G401 (cell line): ENCODE results near the gene ZNF581. TPM values are rescaled to one million over a fixed set of nuclear protein-coding genes. Genes with fewer than 3 reads are reported as not detected.

Experiments
- DNase-seq: peaks from one replicate; pipeline ENCODE4 v3.0.0-alpha.2; 2015; ENCODE audit warnings: low spot score
- in situ Hi-C: cut with HindIII; loops from 2 replicates; pipeline ENCODE4 v1.10.0; 2016; ENCODE audit warnings: low sequenced_read_pairs, mixed read lengths
- total RNA-seq: library from RNA; depleted of rRNA; stranded (reverse); fragments of >200 nt; shearing (Covaris generic); gene quantifications from 2 replicates; pipeline ENCODE4 v1.2.3, GENCODE V29; 2014

ZNF581 gene
- total RNA-seq, 1 experiment from 2014 or later, result 31.0 TPM

DNA sequence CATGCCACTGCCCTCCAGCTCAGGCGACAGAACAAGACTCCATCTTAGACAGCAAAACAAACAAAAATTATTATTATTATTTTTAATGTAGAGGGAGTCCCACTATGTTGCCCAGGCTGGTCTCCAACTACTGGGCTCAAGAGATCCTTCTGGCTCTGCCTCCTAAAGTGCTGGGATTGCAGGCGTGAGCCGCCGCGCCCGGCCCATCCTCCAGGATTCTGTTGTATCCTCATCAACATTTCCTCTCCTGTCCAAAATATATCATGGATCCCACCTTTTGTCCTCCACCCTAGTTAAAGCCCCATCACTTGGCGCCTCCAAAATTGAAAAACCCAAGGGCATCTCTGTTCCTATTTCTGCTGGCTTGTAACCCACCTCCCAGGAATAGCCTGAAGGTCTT lies 20.3 kb upstream of the ZNF581 start:
- in situ Hi-C loops, result loop anchor here (5.0 kb wide), 1 partner anchor 111 kb away; no protein-coding TSS in a partner anchor

DNA sequence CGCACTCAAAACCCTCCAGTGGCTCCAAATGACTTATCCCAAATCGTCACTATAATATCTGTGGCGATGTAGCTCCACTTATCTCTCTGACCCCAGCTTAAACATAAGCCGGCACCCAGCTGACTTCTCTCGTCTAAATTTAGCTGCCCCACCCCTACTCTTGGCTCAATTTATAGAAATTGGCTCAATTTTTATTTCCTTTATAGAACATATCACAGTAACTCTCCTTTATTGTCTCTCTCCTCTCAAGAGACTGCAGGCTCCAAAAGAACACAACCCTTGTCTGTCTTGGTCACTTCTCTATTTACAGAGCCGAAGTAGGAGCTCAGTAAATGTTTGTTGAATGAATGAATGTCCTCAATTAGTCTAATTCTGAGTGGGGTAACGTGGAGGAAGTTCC lies 19.9 kb upstream of the ZNF581 start:
- no peak for DNase-seq
- in situ Hi-C loops, result loop anchor here (5.0 kb wide), 1 partner anchor 111 kb away; no protein-coding TSS in a partner anchor

More for the DNA sequence above, 20.3 kb upstream of the ZNF581 start:
- DNase-seq, result no peak

DNA sequence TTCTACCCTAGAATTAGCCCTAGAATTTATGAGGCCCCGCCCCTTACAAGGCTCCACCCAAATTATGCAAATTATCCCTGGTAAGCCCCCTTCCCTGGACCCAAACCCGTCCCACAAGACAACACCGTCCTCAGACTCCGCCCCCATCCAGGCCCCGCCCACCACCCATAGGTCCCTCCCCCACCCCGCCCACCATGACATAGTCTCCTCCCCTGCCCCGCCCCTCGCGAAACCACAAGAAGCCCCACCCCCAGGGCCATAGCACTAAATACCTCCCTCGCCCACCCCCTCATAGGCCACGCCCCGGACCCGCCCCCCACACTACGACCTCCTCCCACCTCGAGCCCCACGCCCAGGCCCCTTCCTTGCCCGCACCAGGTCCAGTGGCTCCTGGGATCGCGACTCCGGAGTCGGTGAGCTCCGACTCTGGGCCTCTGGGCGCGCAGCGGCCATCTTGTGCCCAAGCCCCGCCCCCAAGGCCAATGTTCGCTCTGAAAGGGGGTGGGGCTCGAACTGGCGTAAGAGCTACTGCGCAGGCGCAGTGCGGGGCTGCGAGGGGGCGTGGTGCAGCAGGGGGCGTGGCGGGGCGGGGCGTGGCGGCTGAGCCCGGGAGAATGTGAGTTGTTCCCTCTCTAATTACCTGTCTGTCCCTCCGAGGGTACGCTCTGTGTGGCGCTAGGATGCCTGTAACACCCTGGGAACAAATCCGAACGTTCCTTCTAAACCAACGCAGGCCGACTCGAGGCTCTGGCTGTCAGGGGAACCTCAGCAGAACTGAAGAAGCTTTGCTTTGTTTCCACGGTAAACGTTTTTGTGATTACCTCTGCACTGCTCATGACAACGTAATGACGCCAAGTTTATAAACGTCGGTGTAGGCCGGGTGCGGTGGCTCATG lies 19.1 kb upstream of the ZNF581 start, which contains the start of gene ZNF784:
Gene ZNF784, minus strand, starts transcription at position 458 of the 895 bp plus-strand sequence. Its CDS starts 5 bp downstream, at position 453.
- peak; percentile 94 for DNase-seq
- in situ Hi-C loops, result loop anchor here (5.0 kb wide), 1 partner anchor 112 kb away; no protein-coding TSS in a partner anchor

DNA sequence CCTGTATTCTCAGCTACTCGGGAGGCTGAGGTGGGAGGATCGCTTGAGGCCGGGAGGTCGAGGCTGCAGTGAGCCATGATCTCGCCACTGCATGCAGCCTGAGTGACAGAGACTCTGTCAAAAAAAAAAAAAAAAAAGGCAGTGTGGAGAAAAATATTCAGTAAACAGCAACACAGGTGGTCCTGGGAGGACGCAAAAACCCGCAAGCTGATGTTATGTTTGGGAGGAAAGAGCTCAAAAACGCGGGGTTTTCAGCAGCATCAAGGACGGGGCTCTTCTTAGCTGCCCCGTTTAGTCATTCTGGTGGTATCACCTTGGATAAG lies 18.5 kb upstream of the ZNF581 start:
- in situ Hi-C loops, result no loop called here
- no peak for DNase-seq

DNA sequence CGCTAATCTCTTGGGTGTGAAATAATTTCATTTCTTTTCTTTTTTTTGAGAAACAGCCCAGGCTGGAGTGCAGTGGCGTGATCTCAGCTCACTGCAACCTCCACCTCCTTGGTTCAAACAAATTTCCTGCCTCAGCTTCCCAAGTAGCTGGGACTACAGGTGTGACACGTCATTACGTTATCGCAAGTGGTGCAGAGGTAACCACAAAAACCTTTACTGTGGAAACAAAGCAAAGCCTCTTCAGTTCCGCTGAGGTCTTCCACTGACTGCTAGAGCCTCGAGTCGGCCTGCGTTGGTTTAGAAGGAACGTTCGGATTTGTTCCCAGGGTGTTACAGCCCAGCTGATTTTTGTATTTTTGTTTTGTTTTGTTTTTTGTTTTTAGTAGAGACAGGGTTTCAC lies 17.1 kb upstream of the ZNF581 start:
- no peak for DNase-seq
- in situ Hi-C loops, result no loop called here

DNA sequence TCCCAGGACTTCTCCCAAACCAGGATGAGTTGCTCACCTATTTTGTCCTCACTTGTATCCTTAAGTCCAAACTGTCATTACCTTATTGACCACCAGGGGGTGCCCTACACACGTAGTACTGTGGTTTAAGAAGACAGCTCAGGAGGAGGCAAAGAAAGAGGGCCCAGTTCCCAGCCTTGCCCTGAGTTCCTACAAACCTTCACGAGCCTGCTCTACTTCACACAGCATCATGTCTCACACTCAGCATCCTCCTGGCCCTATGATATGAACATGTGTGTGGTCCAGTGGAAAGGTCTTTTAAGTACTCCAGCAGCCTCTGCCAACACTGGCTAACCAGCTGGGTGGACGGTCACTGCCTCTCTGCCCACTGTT lies 11.0 kb upstream of the ZNF581 start:
- peak; percentile 95 for DNase-seq
- in situ Hi-C loops, result no loop called here

DNA sequence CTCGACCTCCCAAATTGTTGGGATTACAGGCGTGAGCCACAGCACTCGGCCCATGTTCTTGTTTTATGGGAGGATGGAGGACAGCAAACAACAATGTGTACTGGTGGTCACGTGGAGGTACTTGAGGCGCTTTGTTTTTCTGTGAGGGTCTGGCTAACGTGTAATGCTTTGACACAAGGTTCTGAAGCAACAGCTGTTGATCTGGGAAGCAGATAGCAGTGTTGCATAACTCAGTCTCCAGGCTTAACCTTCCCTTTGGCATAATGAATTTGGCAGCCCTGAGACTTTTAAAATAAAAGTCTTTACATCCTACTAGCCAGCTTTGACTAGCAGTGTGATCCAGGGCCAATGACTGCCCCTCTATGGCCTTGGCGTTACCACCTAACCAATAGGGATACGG lies 9.6 kb upstream of the ZNF581 start:
- in situ Hi-C loops, result no loop called here
- DNase-seq, result no peak

DNA sequence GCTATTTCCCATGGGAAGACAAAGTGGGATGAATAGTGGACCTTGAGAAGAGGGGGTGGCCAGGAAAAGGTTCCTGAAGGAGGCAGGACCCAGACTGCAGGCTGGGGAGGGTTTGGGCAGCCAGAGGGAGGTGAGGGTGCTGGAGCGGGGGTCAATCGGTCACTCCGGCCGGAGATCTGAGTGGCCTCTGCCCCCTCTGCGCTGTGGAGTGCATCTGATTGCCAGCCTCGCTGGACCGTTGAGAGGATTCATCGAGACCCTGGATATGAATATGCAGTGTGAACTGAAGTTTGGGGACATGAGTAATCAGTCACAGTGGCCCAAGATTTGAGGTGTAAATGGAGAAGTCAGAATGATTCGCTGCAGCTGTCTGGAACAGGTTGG lies 8.1 kb upstream of the ZNF581 start:
- no peak for DNase-seq
- in situ Hi-C loops, result no loop called here

DNA sequence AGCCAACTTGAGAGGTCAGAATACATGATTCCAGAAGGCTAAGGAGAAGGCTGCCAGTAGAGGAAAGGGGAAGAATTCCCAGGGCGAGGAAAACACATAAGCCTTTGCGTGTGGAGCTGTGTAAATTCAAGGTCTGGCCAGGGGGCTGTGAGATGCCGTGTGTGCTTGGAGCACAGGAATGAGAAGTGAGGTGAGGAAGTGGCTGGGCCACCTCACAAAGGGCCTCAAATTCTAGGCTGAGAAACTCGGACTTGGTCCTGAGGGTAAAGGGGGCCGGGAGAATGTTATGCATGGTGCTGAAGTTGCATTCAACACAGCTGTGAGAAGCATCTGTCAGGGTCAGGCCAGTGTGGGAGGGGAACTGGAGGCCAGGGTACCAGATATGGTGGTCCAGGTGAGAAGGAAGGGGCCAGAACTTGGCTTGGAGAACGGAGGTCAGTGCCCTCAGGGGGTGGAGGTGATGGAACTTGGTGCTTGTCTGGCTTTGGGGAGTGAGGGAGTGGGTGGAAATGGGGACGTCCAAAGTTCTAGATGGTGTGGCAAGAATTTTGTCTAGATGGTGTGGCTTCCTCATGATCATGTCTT lies 7.5 kb upstream of the ZNF581 start:
- in situ Hi-C loops, result no loop called here
- DNase-seq, result no peak

DNA sequence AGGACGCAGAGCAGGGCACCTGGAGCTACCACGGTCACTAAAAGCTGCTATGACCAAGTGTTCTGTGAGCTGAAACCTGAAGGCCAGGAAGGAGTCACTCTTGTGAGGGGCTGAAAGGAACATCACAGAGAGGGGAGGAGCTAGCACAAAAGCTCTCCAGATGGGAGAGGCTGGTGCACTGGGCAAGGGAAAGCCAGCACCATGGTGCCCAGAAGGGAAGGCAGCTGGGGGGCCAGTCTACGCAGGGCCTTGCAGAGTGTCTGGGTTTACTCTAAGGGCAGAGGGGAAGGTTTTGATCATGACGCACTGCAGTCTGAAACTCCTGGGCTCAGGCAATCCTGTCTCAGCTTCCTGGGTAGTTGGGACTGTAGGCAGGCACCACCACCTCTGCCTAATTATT lies 6.7 kb upstream of the ZNF581 start:
- in situ Hi-C loops, result no loop called here
- DNase-seq, result no peak

DNA sequence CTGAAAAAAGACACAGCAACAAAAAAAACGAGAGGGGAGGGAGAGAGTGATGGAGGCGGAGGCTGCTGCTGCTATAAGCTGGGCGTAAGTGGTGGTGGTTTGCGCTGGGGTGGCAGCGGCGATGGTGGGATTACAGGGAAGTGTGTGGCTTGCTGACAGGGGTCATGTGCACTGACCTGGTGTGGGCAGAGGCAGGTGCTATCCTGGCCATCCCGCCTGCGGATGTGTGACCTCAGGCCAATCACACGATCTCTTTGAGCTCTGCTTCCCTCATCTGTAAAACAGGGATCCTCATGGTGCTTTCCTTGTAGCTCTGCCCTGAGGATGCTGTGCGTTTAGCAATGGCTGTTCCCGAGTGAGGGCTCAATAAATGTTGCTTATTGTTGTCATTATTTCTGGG lies 5.9 kb upstream of the ZNF581 start:
- no peak for DNase-seq
- in situ Hi-C loops, result no loop called here

DNA sequence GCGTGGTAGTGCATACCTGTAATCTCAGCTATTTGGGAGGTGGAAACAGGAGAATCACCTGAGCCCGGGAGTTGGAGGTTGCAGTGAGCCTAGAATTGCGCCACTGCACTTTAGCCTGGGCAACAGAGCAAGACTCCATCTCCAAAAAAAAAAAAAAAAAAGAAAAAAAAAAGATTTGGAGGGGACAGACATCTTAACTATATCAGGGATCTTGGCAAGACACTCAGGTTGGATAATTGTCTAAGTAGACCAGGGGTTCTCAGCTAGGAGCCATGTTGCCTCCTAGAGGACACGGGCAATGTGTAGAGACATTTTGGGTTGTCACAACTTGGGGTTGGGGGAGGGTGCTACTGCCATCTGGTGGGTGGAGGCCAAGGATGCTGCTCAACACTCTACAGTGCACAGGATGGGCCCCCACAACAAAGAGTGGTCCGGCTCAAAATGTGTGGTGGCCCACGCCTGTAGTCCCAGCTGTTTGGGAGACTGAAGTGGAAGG lies 4.5 kb upstream of the ZNF581 start:
- in situ Hi-C loops, result no loop called here
- DNase-seq, result peak; percentile 30

DNA sequence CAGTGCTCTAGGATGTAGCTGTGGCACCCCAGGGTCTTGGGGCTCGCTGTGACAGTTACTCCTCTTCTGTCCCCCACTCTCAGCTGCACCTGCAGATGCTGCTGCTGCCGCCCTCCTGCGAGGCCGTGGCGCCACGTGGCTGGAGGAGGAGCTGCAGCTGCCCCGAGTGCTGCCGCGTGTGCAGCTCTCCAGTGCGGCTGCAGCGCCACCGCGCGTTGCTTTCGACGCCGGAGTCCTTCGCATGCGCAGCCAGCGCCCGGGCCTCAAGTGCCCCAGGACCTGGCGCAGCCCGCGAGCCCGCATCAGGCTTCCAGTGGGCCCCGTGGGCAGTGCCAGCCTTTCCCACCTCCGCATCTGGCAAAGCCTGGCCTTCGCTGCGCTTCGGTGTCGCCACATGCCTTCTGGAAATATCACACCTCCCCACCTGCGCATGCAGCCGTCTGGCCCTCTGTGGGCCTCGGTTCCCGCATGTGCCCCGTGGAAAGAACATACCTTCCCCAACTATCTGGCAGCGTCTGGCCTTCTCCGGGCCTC lies 3.3 kb upstream of the ZNF581 start:
- in situ Hi-C loops, result no loop called here
- DNase-seq, result peak; percentile 54

DNA sequence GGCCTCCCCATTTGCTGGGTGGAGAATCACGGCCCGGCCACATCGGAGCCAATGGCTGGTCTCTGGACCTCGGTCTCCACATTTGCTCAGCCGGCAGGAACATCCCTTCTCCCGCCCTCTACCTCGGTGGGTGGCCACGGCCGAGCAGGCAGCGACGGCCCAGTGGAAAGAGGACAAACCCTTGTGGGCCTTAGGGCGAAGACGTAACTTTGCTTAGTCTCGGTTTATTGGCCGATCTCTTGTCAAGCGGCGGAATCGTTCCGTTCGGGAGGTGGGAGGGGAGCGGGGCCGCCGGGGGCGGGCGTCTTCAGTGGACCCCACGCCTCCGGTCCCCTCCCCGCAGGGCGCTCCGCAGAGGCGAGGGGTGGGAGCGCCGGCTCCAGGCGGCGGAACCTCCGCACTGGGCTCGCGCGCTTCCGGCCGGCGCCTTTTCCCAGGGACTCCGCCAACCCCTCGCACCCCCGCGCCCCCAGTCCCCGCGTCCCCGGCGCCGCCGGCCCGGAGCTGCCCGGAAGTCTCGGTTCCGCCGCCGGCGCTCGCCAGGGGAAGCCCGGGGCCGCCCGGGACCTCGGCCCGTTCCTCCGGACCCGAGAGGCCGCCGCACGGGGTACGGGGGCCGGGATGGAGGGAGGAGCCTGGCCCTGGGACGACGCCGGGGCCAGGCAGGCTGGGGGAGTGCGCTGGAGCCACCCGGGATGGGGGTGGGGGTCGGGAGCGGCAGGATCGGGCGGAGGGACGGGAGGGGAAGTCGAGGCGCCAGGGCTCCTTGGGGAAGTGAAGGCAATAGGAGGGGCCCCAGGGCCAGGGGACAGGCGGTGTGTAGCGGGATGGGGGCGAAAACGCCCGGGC lies 2.6 kb upstream of the ZNF581 start, which contains the start of gene ZNF580:
Gene ZNF580, plus strand, starts transcription at position 426 of the 849 bp plus-strand sequence. CDS start 1,507 bp downstream, outside the sequence.
- DNase-seq, result peak; percentile 60
- in situ Hi-C loops, result no loop called here

DNA sequence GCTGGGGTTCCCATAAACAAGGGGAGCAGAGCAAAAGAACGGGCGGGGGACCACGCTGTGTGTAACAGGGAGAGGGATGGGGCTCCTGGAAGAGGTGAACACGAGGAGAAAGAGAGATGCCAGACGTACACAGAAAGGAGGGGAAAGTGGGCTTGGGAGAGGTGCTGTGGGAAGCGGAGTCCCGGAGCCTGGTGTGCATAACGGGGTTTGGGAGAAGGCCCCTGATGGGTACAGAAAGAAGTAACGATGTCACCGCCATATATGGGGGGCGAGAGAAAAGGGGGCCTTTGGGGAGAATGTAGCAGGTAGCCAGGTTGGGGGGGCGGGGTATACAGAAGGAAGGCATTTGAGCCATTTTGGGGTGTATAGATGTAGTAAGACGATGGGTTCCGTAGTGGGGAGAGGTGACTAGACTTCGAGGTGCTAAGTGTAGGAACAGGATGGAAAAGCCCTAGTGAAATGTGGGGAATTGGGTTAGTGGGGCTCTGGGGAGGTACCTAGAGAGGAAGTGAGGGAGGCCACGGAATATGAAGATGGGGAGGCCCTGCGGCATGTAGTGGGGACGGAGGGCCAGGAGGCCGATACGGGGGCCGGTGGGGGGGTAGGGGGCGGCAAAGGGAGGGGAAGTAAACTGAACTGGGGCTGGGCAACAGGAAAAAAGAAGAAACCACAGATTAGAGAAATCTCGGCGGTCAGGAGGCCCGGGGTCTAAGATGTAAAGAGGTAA lies 1.9 kb upstream of the ZNF581 start:
- peak; percentile 38 for DNase-seq
- in situ Hi-C loops, result no loop called here

DNA sequence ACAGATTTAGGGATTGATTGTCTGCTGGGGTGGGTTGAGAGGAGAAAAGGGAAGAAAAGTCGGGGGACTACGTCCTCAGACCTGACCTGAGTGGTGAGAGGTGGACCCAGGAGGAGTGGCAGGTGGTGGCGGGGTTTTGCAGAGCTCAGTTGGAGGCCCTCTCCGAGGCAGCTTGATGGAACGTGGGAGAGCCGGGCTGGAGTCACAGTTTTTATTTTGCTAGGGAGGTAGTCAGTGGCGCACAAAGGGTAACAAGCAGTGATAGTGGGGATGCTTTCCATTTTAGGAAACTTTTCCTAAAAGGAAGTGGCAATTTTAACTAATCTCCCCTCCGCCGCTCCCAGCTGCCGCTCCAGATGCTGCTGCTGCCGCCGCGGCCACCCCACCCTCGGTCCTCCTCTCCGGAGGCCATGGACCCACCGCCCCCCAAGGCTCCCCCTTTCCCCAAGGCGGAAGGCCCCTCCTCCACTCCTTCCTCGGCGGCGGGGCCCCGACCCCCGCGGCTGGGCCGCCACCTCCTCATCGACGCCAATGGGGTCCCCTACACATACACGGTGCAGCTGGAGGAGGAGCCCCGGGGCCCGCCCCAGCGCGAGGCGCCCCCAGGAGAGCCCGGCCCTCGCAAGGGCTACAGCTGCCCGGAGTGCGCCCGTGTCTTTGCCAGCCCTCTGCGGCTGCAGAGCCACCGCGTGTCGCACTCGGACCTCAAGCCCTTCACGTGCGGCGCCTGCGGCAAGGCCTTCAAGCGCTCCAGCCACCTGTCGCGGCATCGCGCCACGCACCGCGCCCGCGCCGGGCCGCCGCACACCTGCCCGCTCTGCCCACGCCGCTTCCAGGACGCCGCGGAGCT lies 1.1 kb upstream of the ZNF581 start:
- in situ Hi-C loops, result no loop called here
- DNase-seq, result peak; percentile 26

DNA sequence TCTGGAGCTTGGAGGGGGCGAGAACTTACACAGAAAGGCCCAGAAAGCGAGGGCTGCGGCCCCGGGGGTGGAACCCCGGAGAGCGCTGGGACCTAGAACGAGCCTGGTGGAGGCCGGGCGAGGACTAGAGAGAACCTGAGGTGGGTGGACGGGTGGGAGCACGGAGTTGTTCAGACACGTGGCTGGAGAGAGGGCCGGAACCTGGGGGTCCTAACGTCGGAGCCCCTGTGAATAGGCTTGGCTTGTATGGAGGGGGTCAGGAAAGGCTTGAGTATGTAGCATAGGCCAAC lies 383 bp downstream of the ZNF581 start:
- in situ Hi-C loops, result no loop called here
- no peak for DNase-seq
